LNCAP (cell line): Measurements from ENCODE around the gene ASPSCR1.

Experiments used
- CTCF ChIP-seq: fragments of 450-650 bp; IDR thresholded peaks from 2 replicates; pipeline ENCODE4 v1.5.1; 2017; ENCODE audit warnings: mild to moderate bottlenecking

Gene ASPSCR1

DNA sequence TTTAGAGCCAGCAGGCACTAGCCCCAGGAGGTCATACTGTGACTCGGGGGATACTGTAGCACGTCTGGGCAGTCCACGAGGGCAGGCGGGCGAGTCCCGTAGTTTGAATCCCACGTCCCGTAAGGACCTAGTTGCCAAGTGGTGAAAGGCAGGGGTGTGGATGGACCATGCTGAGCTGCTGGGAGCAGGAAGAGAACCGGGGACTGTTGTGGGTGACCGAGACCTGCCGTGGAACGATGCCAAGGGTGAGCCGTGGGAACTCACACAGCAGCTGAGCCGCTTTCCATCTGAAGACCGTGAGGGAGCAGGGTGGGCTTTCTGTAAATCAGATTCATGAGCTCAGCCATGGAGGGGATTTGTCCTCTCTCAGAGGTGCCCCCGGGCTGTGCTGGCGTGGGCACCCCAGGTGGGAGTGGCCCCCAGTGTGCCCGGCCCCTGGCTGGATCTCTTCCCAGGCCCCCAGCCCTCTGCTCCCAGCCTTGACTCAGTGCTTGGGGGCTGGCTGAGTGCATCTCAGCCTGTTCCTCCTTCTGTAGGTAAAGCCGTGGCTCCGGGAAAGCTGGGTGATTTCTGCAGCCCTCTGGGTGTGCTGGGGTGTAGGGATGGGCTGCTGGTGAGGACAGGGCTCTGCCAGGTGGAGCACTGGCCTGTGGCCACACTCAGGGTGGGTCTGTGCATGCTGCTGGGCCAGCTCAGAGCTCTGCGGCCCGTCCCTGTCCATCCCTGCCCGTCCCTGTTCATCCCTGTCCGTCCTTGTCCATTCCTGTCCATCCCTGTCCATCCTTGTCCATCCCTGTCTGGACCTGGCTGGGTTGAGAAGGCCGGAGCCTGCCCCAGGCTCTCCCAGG lies 13.6 kb downstream of the ASPSCR1 start:
- TF ChIP-seq CTCF = no peak

GRCh38 chr17:81991684-81992305 lies 14.4 kb downstream of the ASPSCR1 start:
- TF ChIP-seq CTCF = no peak

DNA sequence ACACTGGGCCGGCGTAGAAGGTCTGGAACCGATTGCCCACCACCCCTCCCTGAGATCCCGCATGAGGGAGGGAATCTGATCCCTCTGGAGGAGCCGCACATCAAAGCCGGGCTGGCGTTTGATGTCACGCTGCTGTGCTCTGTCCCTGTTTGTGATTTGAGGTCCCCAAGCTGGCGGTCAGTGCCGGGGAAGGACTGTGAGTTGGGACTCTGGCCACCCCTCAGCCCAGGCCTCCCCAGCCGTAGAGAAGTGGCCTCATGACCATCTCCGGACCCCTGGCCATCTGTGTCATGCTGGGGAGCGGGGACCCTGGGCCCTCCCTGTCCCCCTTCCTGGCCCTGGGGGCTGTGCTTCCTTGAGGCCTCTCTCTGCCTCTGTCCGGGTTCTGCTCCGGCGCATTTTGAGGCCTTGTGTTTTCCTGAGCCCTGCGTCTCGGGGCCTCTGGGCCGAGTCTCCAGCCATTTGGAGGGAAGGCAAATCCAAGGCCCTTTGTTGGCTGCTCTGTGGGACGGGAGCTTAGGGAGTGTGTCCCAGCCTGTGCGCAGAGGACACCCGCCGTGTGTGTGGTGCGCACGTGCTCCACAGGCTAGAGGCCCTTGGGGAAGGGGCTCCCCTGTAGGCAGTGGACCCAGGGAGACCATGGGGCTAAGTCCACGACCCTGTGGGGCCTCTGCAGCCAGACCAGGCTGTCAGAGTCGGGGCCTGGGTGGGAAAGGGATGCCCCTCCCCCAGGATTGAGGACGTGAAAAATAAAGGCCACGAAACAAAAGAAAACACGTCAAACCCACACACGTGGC lies 15.1 kb downstream of the ASPSCR1 start:
- no peak for TF ChIP-seq CTCF

DNA sequence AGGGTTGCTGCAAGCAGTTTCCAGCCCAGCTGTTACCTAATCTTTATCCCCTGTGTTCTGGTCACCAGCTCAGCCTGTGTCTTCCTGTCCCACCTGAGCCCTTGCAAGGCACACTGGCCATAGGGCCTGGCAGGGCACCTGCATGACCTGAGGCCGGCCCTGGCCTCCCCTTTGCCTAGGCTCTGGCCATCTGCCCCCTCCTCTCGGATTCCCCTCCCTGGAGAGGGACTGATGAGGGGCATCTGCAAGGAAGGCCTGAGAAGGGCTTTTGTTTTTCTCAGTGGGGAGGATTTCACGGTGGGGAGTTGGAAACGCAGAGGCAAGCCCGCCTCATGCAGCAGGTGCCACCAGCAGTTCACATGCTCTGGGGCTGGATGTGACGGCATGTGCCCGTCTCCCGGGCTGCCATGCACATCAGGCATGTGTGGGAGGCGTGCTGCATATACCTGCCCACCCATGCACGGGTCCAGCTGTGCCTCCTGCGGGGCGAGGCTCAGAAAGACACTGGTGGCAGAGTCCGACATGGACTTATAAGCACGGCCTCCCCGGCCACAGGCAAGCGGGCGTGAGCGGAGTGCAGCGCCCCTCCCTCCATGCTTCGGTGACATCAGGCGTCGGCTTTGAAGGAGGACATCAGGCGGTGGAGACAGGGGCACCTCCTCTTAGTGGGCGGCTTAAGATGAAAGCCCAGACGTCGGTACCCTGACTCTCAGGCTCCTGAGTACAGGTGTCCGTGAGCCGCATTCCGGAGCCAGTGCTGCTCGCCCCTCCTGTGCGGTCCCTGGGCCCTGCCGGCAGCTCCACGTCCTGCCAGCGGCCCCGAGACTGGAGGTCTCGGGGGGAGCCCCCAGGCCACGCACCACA lies 16.5 kb downstream of the ASPSCR1 start:
- no peak for TF ChIP-seq CTCF

GRCh38 chr17:81994593-81995462 lies 17.4 kb downstream of the ASPSCR1 start:
- TF ChIP-seq CTCF = no peak

- TF ChIP-seq CTCF = no peak
Observed at GRCh38 chr17:81995463-81996231, 18.2 kb downstream of the ASPSCR1 start.
